ENCODE measurements around the gene SEPTIN3.

Gene SEPTIN3

DNA sequence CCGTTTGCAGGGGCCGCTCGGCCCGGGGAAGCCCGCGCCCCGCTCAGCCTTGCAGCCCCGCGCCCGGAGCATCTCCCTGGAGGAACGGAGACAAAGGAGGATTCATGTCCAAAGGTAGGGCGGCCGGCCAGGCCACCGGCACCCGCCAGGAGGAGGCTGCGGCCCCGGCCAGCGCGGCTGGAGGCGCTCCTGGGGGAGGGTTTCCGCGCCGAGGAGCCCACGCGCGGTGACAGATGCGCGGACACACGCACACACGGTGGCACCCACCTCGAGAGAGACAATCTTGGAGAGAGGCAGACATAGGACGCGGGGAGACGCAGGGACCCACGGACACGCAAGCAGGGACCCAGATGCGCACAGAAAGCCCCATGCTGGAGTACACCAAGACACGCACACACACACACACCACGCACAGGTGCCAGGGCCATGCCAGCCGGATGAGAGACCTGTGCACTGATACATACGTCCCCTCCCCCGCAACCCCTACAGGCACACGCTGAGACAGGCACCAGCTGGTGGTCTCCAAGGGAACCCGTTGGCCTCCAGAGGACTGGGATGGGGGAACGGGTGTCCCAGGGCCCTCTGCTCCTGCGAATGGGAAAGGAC is 7.8 kb downstream of the SEPTIN3 start:
- no peak for DNase-seq

DNA sequence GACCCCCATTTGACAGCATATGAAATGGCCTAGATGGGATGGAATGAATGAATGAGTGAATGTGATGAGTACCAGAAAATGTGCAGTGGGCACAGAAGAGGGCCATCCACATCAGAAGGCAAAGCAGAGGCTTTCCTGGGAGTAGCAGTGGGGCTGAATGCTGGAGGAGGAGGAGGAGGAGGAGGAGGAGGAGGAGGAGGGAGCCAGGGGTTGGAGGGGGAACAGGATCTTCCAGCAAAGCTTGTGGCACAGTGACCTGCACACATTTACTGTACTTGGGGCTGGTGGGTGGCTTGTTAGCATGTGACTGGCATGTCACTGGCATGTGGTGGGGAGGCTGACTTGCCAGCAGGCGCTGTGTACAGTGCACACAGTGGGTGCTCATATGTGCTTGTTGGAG is 9.5 kb downstream of the SEPTIN3 start:
- no peak for DNase-seq

DNA sequence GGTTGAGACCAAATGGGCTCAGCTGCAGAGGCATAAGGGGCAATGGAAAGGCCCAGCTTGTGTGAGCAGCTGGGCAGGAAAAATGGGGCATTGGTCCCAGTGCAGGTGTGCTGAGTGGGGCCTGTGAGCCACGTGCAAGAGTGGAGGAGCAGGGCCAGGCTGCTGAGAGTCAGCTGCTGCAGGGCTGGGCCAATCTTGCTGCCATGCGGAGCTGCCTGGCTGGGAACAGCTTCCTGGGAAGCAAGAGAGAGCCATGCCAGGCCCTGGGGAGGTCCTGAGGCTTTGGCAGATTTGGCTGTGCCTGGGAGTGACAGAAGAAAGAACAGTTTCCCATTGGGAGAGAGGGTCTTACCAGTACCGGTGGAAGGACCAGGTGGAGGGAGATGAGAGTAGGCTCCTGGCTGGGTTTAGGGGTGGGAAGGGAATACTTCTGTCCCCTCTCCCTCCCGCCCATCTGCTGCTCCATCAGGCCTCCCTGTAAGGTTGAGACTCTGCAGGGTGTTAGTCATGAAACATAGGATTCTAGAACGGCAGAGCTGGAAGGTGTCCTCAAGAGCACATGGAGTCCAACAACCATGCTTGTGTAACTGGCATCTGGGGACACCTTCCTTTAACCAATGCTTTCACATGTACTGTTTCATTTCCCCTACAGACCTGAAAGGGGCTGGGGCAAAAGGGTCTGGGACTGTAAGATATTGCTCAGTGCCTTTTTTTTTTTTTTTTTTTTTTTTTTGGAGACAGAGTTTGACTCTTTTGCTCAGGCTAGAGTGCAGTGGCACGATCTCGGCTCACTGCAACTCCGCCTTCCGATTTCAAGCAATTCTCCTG is 10.4 kb downstream of the SEPTIN3 start:
- no peak for DNase-seq

DNA sequence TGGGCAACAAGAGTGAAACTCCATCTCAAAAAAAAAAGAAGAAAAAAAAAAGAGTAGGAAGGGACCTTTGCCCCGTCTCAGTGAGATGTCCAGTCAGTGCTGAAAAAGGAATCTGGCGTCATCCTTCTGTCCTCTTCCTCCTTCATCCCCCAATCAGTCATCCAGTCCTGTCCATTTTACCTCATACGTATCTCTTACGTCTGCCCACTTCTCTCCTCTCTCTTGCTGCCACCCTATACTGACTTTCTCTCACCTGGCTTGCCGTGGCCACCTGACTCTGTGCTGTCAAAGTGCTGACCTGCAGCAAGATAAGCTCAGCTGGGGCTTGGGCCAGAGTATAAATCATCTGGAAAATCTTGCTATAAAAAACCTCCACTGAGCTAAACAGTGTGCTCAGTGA is 13.6 kb downstream of the SEPTIN3 start:
- DNase-seq, result no peak

DNA sequence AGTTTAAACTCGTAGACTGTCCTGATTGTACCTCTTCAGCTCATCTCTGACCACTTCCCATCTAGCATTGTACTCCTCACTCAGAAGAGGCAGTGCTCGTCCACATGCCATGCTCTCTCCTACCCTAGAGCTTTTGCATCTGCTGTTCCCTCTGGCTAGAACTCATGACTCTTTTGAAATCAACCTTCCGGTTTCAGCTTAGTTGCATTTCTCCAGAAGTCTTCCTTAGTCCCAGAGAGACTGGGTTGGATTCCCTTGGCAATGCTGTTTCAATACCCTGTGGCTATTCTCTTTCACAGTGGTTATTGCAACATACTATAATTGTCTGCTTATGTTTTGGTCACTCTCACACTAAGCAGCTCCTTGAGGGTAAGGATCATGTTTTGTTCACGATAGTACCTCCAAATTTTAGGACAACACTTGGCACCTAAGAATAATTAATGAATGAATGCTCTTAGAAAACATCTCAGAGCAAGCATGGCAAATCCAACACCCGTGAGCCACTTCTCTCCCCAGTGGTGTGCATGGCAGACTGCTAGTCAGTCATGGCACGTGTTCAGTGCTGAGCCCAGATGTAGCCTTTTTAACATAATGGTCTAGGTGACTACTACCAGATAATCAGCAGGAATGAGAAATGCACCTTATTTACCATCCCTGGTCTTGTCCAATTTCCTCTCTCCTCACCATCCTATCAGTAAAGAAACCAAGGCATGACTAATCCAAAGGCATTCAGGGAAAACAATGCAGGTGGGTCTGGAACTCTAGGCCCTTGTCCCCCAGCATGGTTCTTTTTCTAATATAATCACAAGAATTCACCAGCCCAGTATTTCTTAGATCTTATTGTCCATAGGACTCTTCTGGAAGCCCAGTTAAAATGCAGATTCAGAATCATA is 14.5 kb downstream of the SEPTIN3 start:
- DNase-seq, result no peak

DNA sequence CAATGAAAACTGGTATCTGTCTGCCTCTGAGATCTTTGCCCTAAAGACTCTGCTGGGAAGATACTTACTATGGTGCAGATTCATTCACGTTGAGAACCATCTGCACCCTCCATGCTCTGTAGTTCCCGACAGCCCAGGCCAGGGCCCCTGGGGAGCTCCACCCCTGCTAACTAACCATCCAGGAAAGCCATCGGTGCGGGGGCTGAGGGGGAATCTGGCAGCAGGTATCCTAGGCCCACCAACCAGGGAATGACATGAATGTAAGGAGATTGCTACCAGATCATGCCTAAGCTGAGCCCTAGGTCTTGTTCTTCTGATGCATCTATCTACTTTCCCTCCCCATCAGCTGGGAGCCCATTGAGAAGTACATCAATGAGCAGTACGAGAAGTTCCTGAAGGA is 18.0 kb downstream of the SEPTIN3 start:
- DNase-seq, result no peak

DNA sequence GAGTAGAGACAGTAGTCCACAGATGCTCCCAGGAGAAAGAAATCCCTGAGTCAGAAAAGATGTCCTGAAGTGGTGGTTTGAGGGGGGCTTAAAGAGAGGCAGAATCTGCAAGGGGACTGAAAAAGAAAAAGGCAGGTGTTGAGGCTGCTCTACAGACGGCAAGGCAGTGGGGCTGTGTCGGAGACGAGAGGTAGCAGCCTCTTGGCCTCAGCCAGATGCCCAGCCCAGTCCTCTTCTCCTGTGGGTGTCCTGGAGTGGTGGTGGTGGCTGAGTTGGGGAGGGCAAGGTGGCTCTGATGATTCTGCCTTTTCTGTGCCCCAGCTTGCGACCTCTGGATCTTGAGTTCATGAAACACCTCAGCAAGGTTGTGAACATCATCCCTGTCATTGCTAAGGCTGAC is 20.0 kb downstream of the SEPTIN3 start:
- no peak for DNase-seq

DNA sequence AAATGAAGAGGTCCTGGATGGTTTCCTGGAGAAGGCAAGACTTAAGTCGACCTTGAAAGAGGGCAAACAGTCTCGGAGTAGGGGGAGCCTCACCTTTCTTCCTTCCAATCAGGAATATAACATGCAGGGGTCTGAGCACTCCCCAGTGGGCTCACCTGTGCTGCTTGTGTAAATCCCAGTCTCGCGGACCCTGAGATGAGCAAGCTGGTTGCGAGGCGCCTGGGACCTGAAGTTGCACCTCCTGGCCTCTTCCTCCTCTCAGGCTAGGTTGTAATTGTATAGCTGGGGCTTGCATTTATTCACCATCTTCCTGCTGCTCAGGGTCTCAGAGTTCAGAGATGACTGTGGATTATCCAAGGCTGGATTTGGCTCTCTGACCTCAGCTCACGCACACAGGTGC is 21.9 kb downstream of the SEPTIN3 start:
- DNase-seq, result no peak

DNA sequence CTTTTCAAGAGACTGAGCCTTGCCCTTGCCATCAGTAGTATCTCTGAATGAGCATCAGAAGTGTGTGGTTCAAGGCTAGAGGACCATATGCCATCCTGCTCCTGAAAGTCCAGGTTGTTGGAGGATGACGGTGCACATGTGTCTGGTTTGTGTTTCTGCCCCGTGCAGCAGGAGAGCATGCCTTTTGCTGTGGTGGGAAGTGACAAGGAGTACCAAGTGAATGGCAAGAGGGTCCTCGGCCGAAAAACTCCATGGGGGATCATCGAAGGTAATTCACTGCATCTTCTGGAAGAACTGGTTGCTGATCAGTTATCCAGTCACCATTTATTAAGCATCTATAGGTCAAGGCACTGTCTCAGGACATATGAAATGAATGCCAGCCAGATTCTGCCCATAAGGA is 23.3 kb downstream of the SEPTIN3 start:
- DNase-seq, result no peak

DNA sequence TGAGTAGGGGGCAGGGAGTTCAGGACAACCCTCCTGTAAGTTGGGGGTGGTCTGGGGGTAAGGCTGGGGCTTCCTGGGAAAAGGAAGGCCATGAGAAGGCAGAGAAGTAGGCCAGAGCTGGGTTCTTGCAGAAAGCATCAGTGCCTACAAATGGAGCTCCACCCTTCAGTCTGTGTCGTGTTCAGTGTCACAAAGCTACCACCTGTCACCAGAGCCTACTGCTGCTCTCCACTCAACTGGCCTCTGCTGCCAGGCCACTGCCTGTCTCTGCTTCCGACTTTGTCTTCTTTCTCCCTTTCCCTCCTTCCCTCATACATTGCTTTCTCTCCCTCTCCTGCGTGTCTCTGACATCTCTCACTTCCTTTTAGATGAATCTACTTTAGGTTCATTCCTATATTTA is 26.0 kb downstream of the SEPTIN3 start:
- DNase-seq, result no peak

DNA sequence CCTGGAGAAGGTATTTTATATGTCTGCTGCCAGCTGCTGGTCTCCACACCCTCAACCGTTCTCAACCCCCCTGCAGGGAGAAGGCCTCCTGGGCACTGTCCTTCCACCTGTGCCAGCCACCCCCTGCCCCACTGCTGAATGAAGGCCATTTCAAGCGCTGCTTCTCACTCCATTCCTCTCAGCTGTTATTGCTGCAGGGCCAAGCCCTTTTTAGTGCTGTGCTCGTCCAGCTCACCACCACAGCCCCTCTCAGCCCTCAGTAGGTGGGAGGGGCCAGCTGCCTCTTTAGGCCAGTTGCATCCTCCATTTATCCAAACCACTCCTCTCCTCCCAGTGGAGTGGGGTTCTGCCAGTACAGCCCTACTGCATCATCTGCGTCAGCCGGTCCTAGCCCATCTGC is 27.6 kb downstream of the SEPTIN3 start:
- DNase-seq, result no peak

DNA sequence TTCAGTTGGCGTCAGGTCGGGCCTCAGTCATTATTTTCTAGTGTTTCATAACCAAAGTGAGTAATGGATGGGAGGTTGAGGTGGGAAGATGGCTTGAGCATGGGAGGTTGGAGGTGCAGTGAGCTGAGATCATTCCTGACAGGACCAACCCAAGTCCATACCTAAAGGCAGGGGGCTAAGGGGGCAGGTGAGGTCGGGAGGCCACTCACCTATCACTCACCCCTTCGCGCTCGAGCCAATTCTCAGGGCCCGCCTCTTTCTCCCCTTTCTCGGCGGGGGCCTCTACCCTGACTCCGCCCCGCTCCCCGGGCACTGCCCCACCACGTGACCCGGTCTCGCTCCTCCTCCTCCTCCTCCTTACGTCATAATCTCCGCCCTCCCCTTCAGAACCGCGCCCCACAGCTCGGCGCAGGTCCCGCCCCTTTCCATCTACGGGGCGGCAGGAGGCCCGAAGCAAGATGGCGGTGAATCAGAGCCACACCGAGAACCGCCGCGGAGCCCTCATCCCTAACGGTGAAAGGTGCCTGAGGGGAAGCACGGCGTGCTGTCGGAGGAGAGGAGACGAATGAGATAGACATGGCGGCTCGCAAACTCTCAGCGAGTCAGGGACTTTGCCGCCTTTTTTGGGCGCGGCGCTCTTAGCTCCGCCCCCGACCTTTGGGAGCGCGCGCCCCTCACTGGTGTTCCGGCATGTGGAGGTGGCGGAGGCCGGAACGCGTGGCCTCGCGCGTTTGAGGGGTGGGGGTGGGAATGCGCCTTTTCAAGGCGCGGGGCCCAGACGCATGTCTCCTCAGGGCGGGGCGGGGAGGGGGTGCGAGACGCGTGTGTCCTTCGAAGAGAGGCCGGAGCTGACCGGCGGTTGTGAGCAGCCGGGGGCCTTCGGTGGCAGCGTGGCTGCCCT is 29.4 kb downstream of the SEPTIN3 start, which contains the start of gene WBP2NL:
Gene WBP2NL (plus strand): TSS at position 428 of the 901 bp plus-strand sequence. CDS start 31 bp downstream, at position 459.
- no peak for DNase-seq

DNA sequence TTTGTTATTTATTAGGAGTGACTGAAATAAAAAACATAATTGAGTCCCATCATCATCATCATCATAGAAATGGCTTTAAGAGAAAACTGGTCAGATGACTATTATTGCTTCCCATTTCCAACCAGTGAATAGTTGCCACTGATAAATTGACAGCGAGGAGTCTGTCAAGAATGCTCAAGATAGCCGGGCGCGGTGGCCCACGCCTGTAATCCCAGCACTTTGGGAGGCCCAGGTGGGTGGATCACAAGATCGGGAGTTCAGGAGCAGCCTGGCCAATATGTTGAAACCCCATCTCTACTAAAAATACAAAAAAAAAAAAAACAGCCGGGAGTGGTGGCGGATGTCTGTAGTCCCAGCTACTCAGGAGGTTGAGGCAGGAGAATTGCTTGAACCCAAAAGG is 31.2 kb downstream of the SEPTIN3 start:
- no peak for DNase-seq

DNA sequence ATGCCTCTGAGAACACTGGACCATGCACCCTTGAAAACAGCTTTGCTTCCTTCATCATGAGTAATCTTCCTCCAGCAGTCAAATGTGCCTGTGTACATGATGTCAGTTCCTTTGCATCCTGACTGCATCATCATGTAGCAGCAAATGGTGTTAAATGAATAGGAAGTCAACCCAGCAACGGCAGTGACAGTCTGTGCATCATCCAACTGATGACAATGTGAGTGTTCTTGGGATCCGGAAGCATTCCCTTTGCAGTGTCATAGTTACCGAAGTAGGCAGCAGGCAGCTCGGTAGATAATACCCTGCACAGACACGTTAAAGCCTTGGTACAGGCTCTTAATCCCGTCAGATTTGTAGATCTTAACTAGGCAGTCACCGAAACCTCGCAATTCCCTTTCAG is 31.9 kb downstream of the SEPTIN3 start:
- no peak for DNase-seq

DNA sequence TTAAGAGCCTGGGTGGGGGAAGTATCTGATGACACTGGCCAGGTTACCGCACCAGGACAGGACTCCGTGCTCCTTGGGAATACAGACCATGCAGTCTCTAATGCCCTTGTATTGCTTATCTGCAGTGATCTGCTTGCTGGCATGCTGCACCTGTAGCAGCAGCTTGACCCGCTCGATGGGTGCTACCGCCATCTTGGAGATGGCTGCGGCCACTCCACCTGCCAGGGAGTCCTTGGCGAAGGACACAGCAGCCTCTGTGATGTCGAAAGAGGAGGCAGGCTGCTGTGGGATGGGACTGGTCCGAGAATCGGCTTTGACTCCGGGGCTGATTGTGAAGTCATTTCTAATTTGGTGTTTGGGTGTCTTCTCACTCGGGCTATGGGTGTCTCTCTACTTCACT is 32.5 kb downstream of the SEPTIN3 start:
- DNase-seq, result no peak

DNA sequence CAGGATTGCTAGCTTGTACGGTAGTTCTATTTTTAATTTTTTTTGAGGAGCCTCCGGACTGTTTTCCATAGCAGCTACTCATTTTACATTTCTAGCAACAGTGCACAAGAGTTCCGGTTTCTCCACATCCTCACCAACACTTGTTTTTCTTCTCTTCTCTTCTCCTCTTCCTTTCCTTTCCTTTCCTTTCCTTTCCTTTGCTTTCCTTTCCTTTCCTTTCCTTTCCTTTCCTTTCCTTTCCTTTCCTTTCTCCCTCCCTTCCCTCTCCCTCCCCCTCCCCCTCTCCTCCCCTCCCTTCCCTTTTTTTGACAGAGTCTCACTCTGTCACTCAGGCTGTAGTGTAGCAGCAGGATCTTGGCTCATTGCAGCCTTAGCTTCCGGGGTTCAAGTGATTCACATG is 38.7 kb downstream of the SEPTIN3 start:
- DNase-seq, result no peak

DNA sequence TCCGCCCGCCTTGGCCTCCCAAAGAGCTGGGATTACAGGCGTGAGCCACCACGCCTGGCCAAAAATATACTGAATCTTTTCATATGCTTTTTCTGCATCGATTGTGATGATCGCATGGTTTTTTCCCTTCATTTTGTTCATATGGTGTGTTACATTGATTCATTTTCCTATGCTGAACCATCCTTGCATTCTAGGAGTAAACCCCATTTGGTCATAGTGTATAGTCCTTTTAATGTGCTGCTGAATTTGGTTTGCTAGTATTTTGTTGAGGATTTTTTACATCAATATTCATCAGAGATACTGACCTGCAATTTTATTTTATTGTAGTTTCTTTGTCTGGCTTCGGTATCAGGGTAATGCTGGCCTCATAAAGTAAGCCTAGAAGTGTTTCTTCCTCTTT is 41.5 kb downstream of the SEPTIN3 start:
- no peak for DNase-seq

DNA sequence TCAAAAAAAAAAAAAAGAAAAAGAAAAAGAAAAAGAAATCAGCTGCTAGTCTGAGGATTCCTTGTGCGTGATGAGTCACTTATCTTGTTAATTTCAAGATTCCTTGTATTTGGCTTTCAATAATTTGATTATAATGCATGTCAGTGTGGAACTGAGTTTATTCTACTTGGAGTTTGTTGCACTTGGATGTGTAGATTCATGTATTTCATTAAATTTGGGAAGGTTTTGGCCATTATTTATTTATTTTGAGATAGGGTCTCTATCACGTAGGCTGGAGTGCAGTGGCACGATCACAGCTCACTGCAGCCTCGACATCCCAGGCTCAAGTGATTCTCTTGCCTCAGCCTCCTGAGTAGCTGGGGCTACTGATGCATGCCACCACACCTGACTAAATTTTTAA is 44.1 kb downstream of the SEPTIN3 start:
- no peak for DNase-seq

DNA sequence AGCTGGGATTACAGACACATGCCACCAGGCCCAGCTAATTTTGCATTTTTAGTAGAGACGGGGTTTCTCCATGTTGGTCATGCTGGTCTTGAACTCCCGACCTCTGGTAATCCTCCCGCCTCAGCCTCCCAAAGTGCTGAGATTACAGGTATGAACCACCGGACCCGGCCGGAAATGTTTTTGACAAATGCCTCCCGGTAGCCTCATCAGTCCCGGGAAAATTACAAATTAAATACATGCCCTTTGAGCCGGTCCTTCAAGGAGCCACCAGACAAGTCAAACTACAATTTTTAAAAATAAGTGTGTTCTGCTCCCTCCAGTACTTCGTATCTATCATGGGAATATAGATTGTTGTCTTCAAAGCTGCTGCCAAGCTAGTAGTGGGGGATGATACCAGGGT is 46.9 kb downstream of the SEPTIN3 start:
- DNase-seq, result no peak

DNA sequence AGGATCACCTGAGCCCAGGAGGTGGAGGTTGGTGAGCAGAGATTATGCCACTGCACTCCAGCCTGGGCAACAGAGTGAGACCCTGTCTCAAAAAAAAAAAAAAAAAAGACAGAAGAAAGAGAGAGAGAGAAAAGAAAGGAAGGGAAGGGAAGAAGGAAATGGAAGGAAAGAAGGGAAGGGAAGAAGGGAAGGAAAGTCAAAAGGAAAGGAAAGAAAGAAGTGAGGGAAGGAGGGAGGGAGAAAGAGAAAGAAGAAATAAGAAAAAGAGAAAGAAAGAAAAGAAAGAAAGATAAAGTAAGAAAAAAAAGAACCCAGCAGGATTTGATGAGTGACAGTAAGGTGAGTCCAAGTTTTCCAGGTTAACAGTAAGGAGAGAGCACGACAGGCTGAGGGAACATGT is 49.0 kb downstream of the SEPTIN3 start:
- no peak for DNase-seq

All from NCI-H2227 treated with DMSO at 0.1 percent for 48 hours (cell line).